HG03460 (cell line): Measurements from ENCODE around the gene SHH.
"Not testable (repeated sequence)": the region's sequence is repeated elsewhere in the genome, so short reads cannot be mapped to it uniquely, and the experiment has no call there.

Experiments used
- ATAC-seq: cut with Tn5 transposase; IDR thresholded peaks from one replicate; pipeline ENCODE4 v1.9.1; 2021; ENCODE audit not compliant: unreplicated experiment

Gene SHH

DNA sequence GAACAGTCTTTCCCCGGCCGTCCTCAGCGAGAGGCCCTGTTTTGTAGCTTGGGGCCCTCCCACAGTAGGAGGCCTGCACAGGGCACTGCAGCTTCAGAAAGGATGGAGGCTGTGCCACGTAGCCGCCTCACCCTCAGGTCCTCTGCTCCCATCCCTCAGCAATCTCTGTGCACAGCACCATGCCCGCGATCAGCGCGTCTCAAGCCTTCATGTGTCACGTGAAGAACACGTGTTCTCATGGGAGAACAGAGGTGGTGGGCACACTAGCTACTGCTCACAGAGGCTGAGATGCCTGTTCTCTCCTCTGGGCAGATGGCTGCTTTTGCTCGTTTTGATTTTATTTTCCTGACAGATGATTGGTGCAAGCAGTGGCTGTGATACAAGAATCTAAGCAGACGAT lies 8.5 kb upstream of the SHH start:
- ATAC-seq: no peak

DNA sequence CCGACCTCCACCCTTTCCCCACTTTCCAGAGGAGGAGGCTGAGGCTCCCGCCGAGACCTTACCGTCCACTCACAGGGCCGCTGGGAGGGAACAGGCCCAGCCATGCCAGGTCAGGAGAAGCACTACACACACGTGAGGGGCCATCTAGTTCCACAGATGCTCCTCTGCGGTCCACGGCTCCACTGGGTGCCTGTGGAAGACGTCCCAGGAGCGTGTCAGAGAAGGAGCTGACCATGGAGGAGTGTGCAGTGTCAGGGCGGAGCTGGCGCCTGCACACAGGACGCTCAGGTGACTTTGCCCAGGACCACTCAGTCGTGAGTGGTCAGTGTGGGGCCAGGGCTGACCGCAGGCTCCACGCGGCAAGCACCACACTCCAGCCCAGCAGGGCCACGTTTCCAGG lies 8.0 kb upstream of the SHH start:
- ATAC-seq: no peak

- ATAC-seq: no peak
Observed at GRCh38 chr7:155819186-155819585, 6.9 kb upstream of the SHH start.

- no peak for ATAC-seq
Observed at GRCh38 chr7:155818820-155819168, 6.5 kb upstream of the SHH start.

DNA sequence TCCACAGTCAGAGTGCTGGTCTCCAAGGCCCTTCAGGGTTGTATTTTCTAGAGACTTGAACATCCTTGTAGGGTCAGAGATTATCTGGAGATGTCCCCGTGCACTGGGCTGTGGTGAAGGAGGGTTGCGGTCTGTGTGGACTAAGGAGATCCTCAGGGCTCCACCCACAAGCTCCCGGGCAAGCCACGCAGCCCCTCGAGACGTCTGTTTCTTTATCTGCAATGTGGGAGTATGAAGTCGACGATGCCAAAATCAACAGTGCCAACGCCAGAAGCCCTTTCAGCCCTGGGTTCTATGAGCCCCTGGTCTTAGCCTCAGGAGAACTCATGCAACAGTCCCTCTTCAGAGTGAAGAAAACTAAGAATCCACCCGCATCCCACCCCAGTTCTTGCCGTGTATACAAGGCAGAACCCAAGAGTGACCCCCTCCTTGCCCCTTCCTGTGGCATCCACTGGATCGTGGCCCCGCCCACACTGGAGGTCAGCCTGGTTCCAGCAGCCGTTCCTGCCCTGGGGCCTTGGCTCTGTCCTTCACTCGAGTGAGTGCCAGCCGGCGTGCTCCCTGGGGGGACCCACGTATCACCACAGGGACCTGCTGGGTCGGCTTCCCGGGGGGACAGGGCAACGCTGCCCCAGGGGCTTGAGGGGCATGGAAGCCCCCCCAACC lies 6.0 kb upstream of the SHH start:
- no peak for ATAC-seq

DNA sequence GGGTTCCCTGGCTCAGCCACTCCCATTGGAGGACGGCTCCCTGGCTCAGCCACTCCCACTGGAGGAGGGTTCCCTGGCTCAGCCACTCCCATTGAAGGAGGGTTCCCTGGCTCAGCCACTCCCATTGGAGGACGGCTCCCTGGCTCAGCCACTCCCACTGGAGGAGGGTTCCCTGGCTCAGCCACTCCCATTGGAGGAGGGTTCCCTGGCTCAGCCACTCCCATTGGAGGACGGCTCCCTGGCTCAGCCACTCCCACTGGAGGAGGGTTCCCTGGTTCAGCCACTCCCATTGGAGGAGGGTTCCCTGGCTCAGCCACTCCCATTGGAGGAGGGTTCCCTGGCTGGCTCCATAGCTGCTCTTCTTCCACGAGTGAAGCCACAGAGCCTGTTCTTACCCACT lies 5.3 kb upstream of the SHH start:
- ATAC-seq: not testable (repeated sequence)

GRCh38 chr7:155816996-155817395 lies 4.7 kb upstream of the SHH start:
- ATAC-seq: no peak

DNA sequence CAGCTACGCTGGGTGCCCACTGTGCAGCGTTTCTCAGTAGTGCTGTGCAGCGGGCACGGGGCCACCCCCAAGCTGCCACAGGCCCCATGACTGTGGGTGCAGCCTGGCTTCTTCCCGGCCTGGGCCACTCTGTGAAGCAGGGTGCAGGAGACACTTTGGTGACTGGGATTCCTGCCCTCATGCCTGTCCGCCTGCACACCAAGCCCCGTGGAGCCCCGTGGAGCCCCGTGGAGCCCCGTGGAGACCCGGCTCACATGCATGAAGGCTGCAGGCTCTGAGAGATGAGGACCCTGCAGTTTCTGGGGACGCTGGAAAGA lies 3.9 kb upstream of the SHH start:
- no peak for ATAC-seq

DNA sequence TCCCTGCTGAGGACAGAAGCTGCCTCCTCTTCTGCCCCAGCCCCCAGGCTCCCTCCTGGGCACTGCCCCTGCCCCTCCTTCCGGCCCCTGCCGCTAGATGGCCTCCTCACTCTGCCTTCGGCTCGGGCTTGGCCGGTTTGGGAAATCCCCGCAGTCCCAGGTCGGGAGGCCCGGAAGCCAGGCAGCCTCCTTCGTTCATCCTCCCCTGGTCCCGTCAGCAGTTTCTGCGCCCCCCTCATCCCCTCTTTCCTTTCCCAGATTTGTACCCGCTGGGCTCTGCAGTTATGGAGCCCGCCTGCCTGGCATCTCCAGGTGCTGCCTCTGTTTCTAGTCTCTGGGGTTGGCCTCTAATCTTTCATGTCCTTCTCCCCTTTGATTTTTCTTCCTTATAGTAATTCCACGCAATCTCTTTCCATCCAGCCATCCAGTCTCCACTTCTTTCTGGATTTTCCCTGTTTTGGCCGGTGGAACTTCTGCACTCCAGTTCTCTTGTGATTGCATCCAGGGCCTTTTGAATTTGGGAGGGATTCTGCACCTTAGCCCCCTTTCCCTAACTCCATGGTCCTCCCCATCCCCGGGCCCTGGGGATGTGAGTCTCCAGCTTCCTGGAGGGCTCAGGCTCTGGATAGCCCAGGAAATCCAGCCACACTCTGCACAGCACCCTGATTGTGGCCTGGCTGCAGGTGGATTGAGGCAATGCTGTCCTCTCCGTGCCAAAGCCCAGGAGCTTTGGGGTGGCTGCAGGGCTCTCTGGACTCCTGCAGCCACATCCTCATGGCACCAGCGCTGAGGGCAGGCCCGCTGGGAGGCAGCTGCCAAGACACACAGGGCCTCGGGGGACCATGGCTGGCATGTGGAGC lies 3.3 kb upstream of the SHH start:
- ATAC-seq: peak; percentile 86

GRCh38 chr7:155814316-155815276 lies 2.3 kb upstream of the SHH start:
- no peak for ATAC-seq

- ATAC-seq: no peak
Observed at GRCh38 chr7:155813546-155814315, 1.5 kb upstream of the SHH start.

- ATAC-seq: no peak
Observed at GRCh38 chr7:155813125-155813524, 862 bp upstream of the SHH start.

GRCh38 chr7:155811560-155811894 lies 736 bp downstream of the SHH start:
- ATAC-seq: no peak

DNA sequence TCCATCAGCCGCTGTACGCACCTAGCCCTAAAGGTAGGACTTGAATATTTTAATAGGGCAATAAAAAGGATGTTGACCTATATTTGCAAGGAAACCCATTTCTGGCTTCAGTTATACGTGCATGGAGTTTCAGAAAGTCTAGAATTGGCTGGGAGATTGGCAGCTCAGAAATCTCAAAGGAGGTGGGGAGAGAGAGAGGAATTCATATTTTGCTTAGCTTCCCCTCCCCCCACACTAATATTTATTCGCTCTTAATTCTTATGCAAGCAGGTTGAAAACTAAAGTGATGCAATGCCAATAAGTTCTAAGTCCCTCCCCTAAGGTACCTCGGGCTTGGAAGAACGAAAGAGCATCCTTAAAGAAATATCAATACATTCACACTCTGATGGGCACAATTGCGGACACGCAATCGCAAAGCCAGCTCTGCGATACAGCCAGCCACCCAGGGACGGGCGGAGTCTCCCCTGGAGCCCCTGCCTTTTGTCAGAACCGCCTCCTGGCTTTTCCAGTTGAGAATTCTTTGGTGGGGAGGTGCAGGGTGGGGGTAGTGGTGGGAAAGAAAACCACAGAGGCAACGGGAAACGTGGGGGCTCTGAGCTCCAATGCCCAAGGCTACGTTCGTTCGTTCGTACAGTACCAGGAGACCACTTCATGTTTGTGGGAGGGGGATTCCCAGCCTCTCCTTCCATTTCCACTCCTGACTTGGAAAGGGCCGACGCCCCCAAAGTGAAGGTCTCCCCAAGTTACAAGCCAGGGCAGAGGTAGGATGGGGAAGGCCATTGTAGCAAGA lies 1.3 kb downstream of the SHH start:
- no peak for ATAC-seq

DNA sequence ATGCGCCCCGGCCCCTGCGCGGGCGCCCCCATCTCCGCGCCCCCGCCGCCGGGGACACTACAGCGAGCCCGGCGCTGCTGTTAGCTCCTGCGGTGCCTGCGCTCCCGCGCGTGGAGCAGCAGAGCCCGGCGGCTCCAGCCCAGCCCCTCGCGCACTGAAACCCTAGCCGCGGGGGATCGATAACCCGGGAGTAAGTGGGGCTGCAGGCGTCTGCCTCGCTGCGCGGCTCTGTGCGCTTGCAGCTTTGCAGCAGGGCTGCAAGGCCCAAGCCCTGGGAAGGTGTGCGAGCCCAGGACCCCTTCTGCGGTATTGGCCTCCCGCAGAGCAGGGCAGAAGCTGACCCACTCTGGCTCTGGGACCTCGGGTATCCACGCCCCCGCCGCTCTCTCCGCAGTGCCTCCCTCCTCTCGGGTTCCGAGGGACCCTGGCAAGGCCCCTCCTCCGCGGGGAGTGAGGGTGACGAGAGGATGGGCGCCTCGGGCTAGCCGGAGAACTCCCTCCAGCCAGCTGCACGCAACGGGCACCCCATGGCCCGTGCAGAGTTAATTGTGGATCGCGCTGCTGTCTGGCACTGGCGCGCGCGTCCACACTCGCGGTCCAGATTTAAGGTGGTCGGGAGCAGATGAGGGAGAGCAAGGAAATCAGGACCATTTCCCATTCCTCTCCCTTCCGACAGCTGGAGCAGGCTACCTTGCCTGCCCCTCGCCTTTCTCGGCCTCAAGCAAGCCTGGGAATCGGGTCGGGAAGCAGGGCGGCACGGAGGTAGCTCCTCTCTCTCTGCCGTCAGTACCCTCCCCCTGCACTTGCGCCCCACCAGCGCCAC lies 2.1 kb downstream of the SHH start:
- ATAC-seq: no peak

DNA sequence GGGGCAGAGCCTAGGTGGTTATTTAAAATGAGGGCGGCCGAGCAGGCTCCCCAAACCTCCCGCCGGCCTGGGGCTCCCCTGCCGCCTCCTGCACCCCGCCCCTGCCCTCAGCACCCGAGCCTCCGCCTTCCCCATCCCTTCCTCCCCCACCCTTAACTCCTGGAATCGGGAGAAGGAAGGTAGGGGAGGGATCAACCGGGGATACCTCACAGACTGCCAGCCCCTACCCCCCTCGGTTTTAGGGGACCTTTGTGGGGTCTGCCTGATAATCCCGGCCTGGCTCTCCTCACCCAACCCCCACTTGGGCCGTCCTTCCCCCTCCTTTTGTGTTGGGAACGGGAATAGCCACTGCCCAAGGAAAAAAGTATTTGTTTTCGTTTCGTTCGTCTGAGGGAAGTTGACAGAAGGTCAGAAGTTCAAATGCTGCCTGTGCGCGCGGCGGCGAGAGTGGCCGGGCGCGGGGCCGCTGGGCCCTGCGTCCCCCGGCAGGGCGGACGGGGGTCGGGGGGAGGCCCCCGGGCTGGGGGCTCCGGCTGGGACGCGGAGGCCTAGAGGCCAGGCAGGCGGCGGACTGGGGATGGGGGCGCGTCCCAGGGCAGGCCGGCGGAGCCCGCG lies 2.8 kb downstream of the SHH start:
- no peak for ATAC-seq

- no peak for ATAC-seq
Observed at GRCh38 chr7:155808549-155809331, 3.5 kb downstream of the SHH start.
